ENCODE measurements around the gene BNC2. TPM values are rescaled to one million over a fixed set of nuclear protein-coding genes. Genes with fewer than 3 reads are reported as not detected.

The BNC2 gene
- total and polyA plus RNA-seq, 2 experiments from 2014 or later: 19.3 to 20.7 TPM

DNA sequence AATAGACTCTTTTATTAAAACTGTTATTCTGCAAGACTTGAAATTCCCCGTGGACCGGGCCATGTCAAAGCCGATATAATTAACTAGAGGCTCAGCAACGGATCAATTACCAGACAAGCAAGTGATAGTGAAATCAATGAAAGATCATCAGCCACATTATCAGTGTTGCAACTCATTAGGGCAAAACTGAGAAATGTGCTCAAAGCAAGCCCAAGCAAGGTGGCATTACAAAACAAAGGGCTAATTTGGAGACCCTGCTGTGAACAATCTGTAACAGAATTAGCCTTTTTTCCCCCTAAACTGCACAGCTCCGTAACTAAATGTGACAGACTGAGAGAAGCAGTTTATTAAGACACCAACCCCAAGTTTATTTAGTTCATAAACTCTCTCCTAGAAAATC lies 140.3 kb downstream of the BNC2 start:
- no peaks in the 10 kb centered on the region for H3K36me3 ChIP-seq (replicated peaks; ENCODE audit: insufficient read depth, low read depth)
- H3K9me3 ChIP-seq (ENCODE audit: low read depth): no peaks in the 10 kb centered on the region
- H3K27ac ChIP-seq: no peak overlapping the region
- no peak for DNase-seq (ENCODE audit: low spot score)
- no peaks in the 10 kb centered on the region for H4K20me1 ChIP-seq (ENCODE audit: insufficient read depth, poor library complexity, severe bottlenecking)
- WGBS (ENCODE audit: low lambda C conversion rate, missing lambda C conversion rate): 40% methylated on average over 5 of the region's 5 CpGs
- peaks cover 36% of the 10 kb centered on the region for H3K27me3 ChIP-seq
- no peaks in the 10 kb centered on the region for H3K9me2 ChIP-seq (replicated peaks; ENCODE audit: insufficient read depth)
- H3K4me3 ChIP-seq: no peak overlapping the region
- H3K79me2 ChIP-seq: peaks cover 13% of the 10 kb centered on the region
- peaks cover 14% of the 10 kb centered on the region for H3K4me1 ChIP-seq (ENCODE audit: insufficient read depth)
- TF ChIP-seq, protein P1, sequence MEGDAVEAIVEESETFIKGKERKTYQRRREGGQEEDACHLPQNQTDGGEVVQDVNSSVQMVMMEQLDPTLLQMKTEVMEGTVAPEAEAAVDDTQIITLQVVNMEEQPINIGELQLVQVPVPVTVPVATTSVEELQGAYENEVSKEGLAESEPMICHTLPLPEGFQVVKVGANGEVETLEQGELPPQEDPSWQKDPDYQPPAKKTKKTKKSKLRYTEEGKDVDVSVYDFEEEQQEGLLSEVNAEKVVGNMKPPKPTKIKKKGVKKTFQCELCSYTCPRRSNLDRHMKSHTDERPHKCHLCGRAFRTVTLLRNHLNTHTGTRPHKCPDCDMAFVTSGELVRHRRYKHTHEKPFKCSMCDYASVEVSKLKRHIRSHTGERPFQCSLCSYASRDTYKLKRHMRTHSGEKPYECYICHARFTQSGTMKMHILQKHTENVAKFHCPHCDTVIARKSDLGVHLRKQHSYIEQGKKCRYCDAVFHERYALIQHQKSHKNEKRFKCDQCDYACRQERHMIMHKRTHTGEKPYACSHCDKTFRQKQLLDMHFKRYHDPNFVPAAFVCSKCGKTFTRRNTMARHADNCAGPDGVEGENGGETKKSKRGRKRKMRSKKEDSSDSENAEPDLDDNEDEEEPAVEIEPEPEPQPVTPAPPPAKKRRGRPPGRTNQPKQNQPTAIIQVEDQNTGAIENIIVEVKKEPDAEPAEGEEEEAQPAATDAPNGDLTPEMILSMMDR (IDR thresholded peaks at IDR 0.05; ENCODE audit: poor library complexity): no peak
- no peak for TF ChIP-seq EZH2 (IDR thresholded peaks at IDR 0.05; ENCODE audit: borderline replicate concordance)
- no peak for TF ChIP-seq EZH2phosphoT487 (IDR thresholded peaks at IDR 0.05; ENCODE audit: low read depth, severe bottlenecking, unreplicated experiment)
- H2AFZ ChIP-seq: no peak overlapping the region
- no peak overlapping the region for H3K4me2 ChIP-seq

- Histone ChIP-seq H3K4me2 (peak overlapping the region; percentile 83), H3K4me1 (ENCODE audit: insufficient read depth) (peaks cover 14% of the 10 kb centered on the region), H4K20me1 (ENCODE audit: insufficient read depth, poor library complexity, severe bottlenecking) (no peaks in the 10 kb centered on the region), H3K79me2 (peaks cover 14% of the 10 kb centered on the region), H2AFZ (no peak overlapping the region), H3K36me3 (replicated peaks; ENCODE audit: insufficient read depth, low read depth) (no peaks in the 10 kb centered on the region), H3K27ac (peak overlapping the region; percentile 5), H3K9me2 (replicated peaks; ENCODE audit: insufficient read depth) (no peaks in the 10 kb centered on the region), H3K27me3 (peaks cover 36% of the 10 kb centered on the region), H3K9me3 (ENCODE audit: low read depth) (no peaks in the 10 kb centered on the region), H3K4me3 (no peak overlapping the region)
- no peak for DNase-seq (ENCODE audit: low spot score)
- WGBS (ENCODE audit: low lambda C conversion rate, missing lambda C conversion rate): 24% methylated on average over 4 of the region's 4 CpGs
- no peak for TF ChIP-seq EZH2 (IDR thresholded peaks at IDR 0.05; ENCODE audit: borderline replicate concordance)
- TF ChIP-seq EZH2phosphoT487 (IDR thresholded peaks at IDR 0.05; ENCODE audit: low read depth, severe bottlenecking, unreplicated experiment): no peak
- TF ChIP-seq, protein P1 (IDR thresholded peaks at IDR 0.05; ENCODE audit: poor library complexity): no peak
Observed at GRCh38 chr9:16729651-16730050, 140.8 kb downstream of the BNC2 start.

GRCh38 chr9:16728137-16728508 lies 142.3 kb downstream of the BNC2 start:
- H3K27me3 ChIP-seq: peaks cover 36% of the 10 kb centered on the region
- peak overlapping the region; percentile 83 for H3K4me2 ChIP-seq
- TF ChIP-seq EZH2phosphoT487 (IDR thresholded peaks at IDR 0.05; ENCODE audit: low read depth, severe bottlenecking, unreplicated experiment) (no peak), EZH2 (IDR thresholded peaks at IDR 0.05; ENCODE audit: borderline replicate concordance) (no peak)
- TF ChIP-seq, protein P1 (IDR thresholded peaks at IDR 0.05; ENCODE audit: poor library complexity): no peak
- no peaks in the 10 kb centered on the region for H3K36me3 ChIP-seq (replicated peaks; ENCODE audit: insufficient read depth, low read depth)
- peaks cover 18% of the 10 kb centered on the region for H3K79me2 ChIP-seq
- H3K9me3 ChIP-seq (ENCODE audit: low read depth): no peaks in the 10 kb centered on the region
- DNase-seq (ENCODE audit: low spot score): no peak
- H2AFZ ChIP-seq: no peak overlapping the region
- H3K9me2 ChIP-seq (replicated peaks; ENCODE audit: insufficient read depth): no peaks in the 10 kb centered on the region
- peak overlapping the region; percentile 25 for H3K4me3 ChIP-seq
- H4K20me1 ChIP-seq (ENCODE audit: insufficient read depth, poor library complexity, severe bottlenecking): no peaks in the 10 kb centered on the region
- 66% methylated on average over 3 of the region's 3 CpGs for WGBS (ENCODE audit: low lambda C conversion rate, missing lambda C conversion rate)
- H3K4me1 ChIP-seq (ENCODE audit: insufficient read depth): peaks cover 14% of the 10 kb centered on the region
- H3K27ac ChIP-seq: peak overlapping the region; percentile 70
